Measurements from ENCODE around the gene MYH16.

DNA sequence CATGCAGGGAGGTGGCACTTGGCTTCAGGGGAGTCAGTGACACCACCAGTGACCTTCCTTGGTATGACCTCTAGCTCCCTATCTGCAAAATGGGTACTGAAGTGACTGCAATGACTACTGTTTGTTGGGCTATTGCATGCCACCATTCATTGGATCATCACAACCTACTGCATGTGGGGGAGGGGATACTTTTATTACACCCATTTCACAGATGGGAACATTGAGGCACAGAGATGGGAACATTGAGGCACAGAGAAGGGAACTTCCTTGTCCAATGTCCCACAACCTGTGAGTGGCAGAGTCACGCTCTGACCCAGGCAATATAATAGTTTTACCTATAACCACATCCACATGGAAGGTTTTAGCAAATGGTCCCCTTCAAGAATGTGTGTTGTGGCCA lies 12.2 kb upstream of the MYH16 start:
- TF ChIP-seq, protein P1, sequence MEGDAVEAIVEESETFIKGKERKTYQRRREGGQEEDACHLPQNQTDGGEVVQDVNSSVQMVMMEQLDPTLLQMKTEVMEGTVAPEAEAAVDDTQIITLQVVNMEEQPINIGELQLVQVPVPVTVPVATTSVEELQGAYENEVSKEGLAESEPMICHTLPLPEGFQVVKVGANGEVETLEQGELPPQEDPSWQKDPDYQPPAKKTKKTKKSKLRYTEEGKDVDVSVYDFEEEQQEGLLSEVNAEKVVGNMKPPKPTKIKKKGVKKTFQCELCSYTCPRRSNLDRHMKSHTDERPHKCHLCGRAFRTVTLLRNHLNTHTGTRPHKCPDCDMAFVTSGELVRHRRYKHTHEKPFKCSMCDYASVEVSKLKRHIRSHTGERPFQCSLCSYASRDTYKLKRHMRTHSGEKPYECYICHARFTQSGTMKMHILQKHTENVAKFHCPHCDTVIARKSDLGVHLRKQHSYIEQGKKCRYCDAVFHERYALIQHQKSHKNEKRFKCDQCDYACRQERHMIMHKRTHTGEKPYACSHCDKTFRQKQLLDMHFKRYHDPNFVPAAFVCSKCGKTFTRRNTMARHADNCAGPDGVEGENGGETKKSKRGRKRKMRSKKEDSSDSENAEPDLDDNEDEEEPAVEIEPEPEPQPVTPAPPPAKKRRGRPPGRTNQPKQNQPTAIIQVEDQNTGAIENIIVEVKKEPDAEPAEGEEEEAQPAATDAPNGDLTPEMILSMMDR (IDR thresholded peaks at IDR 0.05), result no peak
- TF ChIP-seq POLR2A (IDR thresholded peaks at IDR 0.05), result no peak
- TF ChIP-seq POLR2AphosphoS5 (IDR thresholded peaks at IDR 0.05; ENCODE audit: insufficient read depth in 1 of 2, low read depth in 1 of 2), result no peak

Measured in vagina (tissue), 2 donors.